ENCODE data around the gene DHFR2.
"Not testable (repeated sequence)": the region's sequence is repeated elsewhere in the genome, so short reads cannot be mapped to it uniquely, and the experiment has no call there.

Gene DHFR2

DNA sequence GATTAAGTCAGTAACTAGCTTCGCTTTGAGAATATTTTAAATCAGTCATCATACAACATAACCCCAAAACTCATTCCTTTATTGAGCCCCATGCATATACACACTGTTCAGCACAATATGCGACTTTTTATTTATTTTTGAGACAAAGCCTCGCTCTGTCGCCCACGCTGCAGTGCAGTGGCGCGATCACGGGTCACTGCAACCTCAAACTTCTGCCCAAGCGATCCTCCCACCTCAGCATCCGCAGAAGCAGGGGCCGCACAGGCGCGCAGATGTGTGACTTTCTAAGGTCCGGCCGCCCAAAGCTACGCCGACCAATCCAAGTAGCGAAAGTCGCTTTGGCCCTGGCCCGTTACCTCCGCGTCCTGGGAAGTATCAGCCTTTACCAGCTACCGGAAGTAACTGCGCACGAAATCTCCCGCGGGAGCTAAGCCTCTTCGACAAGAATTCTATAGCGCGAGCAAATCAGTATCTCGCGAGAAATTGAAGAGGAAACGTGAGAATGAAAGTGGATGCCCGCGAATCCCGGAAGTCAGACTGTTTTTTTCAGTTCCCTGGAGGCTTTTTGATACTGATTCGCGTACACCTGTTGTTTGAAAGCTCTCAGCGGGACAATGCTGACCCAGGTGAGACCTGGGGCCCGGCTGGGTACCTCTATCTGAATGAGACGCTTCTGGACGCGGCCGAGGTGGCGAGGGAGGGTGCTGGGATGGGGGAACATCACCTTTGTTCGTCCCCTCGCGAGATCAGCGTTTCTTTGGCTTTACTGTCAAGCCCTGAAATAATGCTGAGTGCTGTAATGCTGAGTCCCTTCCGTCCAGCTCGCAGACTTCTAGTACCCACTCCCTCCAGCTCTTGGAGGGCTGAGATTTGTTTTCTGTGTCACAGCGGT, at the start of gene DHFR2, which contains the start of gene NSUN3:
DHFR2 (minus strand) TSS at position 404 of the 892 bp plus-strand sequence. CDS start 1,405 bp downstream, outside the sequence.
NSUN3 (plus strand) TSS at position 549 of the 892 bp plus-strand sequence; CDS start at position 615, 66 bp downstream.
- H3K36me3 Mint-ChIP-seq (ENCODE audit: insufficient read depth) = peaks cover 21% of the 10 kb centered on the region
- peak within 1 kb of the TSS; percentile 99 for H3K27ac Mint-ChIP-seq (ENCODE audit: low read depth)
- H3K9me3 Mint-ChIP-seq = no peaks in the 10 kb centered on the region
- DNase-seq (ENCODE audit: low spot score in 2 of 2) (peak; percentile 78 to 79), ATAC-seq (replicated peaks; ENCODE audit: extremely low read depth, poor library complexity, severe bottlenecking) (peak; percentile 86)
- H3K4me1 Mint-ChIP-seq = peaks cover 44% of the 10 kb centered on the region
- peak within 1 kb of the TSS; percentile 96 for H3K4me3 Mint-ChIP-seq
- H3K27me3 Mint-ChIP-seq = no peaks in the 10 kb centered on the region

DNA sequence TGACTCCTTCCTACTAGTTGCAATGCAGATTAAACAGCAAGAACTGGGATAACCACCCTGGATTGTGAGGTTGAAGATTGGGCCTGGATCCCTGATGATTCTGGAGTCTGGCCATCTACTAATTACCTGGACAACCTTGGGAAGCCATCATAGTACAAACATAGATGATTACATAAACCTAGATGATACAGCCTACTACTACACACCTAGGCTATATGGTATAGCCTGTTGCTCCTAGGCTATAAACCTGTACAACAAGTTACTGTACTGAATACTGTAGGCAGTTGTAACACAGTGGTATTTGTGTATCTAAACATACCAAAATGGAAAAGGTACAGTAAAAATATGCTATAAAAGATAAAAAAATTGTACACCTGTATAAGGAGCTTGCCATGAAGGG, 48.1 kb upstream of the DHFR2 start:
- no peaks in the 10 kb centered on the region for H3K27me3 Mint-ChIP-seq

DNA sequence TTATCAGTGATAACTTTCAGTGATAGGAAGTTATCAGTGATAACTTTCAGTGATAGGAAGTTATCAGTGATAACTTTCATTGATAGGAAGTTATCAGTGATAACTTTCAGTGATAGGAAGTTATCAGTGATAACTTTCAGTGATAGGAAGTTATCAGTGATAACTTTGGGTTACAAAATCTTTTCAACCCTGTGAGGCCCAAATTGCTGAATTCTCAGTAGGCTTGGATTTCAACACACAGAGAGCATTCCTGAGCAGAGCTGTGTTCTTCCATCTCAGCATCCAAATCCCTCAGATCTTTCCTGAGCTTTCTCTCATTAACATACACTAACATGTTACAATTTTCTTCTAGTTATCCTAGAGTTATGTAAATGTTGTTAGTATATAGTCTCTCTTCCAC, 47.5 kb upstream of the DHFR2 start:
- not testable (repeated sequence) for H3K9me3 Mint-ChIP-seq; ATAC-seq (replicated peaks; ENCODE audit: extremely low read depth, poor library complexity, severe bottlenecking); H3K4me1 Mint-ChIP-seq; DNase-seq (ENCODE audit: low spot score in 2 of 2); H3K4me3 Mint-ChIP-seq; H3K27ac Mint-ChIP-seq (ENCODE audit: low read depth); H3K27me3 Mint-ChIP-seq
- H3K36me3 Mint-ChIP-seq (ENCODE audit: insufficient read depth) = peaks cover 13% of the 10 kb centered on the region

More for the DNA sequence above, 48.1 kb upstream of the DHFR2 start:
- Mint-ChIP-seq H3K9me3 (no peaks in the 10 kb centered on the region), H3K4me3 (no peak overlapping the region), H3K27ac (ENCODE audit: low read depth) (no peak overlapping the region), H3K4me1 (peaks cover 6% of the 10 kb centered on the region), H3K36me3 (ENCODE audit: insufficient read depth) (peaks cover 13% of the 10 kb centered on the region)
- ATAC-seq (replicated peaks; ENCODE audit: extremely low read depth, poor library complexity, severe bottlenecking) (no peak), DNase-seq (ENCODE audit: low spot score in 2 of 2) (no peak)

DNA sequence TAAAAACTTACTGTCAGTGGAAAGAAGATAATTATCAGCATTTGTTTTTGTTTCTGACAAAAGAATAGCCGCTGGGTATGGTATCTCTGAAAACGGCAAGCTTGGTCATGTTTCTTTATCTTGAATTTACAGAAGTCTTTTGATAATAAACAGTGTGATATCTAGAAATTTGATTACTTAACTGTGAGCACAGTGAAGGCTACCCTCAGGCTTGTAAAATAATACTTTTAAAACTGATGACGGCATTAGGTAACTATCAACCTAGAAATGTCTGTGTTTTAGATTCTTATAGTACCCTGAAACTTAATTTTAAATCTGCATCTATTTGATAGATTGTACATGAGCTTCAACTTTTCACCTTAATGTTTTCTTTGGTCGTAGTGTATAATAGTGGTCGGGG, 43.6 kb upstream of the DHFR2 start:
- ATAC-seq (replicated peaks; ENCODE audit: extremely low read depth, poor library complexity, severe bottlenecking) = no peak
- DNase-seq (ENCODE audit: low spot score in 2 of 2) = no peak
- Mint-ChIP-seq H3K9me3 (no peaks in the 10 kb centered on the region), H3K4me1 (no peaks in the 10 kb centered on the region), H3K27me3 (no peaks in the 10 kb centered on the region), H3K27ac (ENCODE audit: low read depth) (no peak overlapping the region), H3K36me3 (ENCODE audit: insufficient read depth) (peaks cover 10% of the 10 kb centered on the region), H3K4me3 (no peak overlapping the region)

DNA sequence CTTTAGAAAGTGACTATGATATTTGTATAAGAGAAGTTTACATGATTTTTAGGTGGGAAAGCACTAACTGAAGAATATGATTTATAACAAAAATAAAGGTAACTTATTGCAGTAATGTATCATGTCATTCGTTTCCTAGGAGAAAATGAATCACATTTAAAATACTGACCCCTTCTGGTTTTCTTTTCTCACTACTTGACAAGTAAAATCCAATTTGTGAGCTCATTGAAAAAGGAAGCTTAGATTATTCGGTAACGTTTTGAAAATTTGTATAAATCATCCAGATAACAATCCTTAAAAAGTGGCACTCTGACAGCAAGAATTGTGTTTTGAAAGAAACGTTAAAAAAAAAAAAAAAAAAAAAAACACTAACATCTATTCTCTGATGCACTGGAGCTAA, 39.1 kb upstream of the DHFR2 start:
- peaks cover 27% of the 10 kb centered on the region for H3K36me3 Mint-ChIP-seq (ENCODE audit: insufficient read depth)
- no peaks in the 10 kb centered on the region for H3K27me3 Mint-ChIP-seq
- DNase-seq (ENCODE audit: low spot score in 2 of 2) = no peak
- H3K9me3 Mint-ChIP-seq = no peaks in the 10 kb centered on the region
- no peak overlapping the region for H3K27ac Mint-ChIP-seq (ENCODE audit: low read depth)
- H3K4me3 Mint-ChIP-seq = no peak overlapping the region
- no peak for ATAC-seq (replicated peaks; ENCODE audit: extremely low read depth, poor library complexity, severe bottlenecking)
- peaks cover 4% of the 10 kb centered on the region for H3K4me1 Mint-ChIP-seq

DNA sequence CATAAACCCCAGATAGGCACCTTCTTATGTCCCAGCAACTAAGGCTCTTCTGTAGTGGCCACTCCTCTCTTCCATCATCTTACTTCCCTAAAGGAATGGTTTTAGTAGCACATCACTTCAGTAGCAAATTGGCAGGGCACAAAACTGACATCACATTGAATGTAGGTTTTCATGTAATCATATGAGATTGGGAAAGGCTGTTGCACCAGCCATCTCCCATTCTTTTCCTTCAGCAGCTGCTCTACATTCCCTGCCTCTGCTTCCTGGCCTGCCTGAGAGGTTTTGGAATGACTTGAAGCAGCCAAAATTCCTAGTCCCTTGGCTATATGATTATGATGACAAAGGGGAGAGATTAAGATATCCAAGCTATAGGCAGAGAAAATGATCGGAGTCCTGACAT, 36.6 kb upstream of the DHFR2 start:
- DNase-seq (ENCODE audit: low spot score in 2 of 2) = no peak
- H3K27ac Mint-ChIP-seq (ENCODE audit: low read depth) = no peak overlapping the region

DNA sequence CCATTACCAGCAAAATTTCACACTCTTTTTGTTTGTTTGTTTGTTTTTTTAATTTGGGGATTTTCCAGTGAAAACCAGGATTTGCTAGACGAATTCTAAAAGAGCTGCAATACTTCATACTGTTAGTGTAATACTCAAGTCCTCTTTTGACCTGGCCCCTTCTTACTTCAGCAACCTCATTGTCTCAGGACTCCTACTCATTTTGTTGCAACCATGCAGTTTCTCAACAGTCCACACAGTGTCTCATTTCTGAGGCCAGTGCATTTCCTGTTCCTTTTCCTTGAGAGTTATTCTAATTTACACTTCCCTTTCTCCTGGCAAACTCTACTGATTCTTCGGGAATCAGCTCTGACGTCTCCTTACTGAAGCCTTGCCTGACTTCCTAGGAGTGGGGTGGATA, 35.7 kb upstream of the DHFR2 start:
- Mint-ChIP-seq H3K27ac (ENCODE audit: low read depth) (no peak overlapping the region), H3K27me3 (no peaks in the 10 kb centered on the region), H3K9me3 (no peaks in the 10 kb centered on the region), H3K4me3 (no peak overlapping the region), H3K4me1 (peaks cover 4% of the 10 kb centered on the region), H3K36me3 (ENCODE audit: insufficient read depth) (peaks cover 36% of the 10 kb centered on the region)
- ATAC-seq (replicated peaks; ENCODE audit: extremely low read depth, poor library complexity, severe bottlenecking) = no peak
- DNase-seq (ENCODE audit: low spot score in 2 of 2) = no peak

More for the DNA sequence above, 36.6 kb upstream of the DHFR2 start:
- ATAC-seq (replicated peaks; ENCODE audit: extremely low read depth, poor library complexity, severe bottlenecking) = no peak
- Mint-ChIP-seq H3K4me3 (no peak overlapping the region), H3K4me1 (peaks cover 4% of the 10 kb centered on the region), H3K36me3 (ENCODE audit: insufficient read depth) (peaks cover 34% of the 10 kb centered on the region), H3K9me3 (no peaks in the 10 kb centered on the region), H3K27me3 (no peaks in the 10 kb centered on the region)

DNA sequence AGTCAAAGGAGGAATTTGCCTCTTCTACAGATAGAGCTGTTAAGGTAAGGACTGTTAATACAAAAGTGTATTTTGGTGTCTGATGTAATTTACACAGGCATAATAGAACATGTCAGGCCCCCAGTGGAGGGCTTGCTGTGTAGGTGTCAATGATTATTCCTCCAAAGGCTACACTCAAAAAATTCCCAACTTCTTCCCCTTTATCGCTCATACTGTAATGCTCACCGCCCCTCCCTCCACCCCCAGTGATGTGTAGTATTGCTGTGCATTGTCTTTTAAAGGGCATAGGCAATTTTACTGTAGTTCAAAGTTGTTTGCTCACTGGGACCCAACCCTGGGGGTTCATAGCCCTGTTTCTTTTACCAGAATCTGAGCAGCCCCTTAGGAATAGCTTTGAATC, 32.4 kb upstream of the DHFR2 start:
- no peak overlapping the region for H3K4me3 Mint-ChIP-seq
- peaks cover 40% of the 10 kb centered on the region for H3K36me3 Mint-ChIP-seq (ENCODE audit: insufficient read depth)
- ATAC-seq (replicated peaks; ENCODE audit: extremely low read depth, poor library complexity, severe bottlenecking) (no peak), DNase-seq (ENCODE audit: low spot score in 2 of 2) (no peak)
- H3K9me3 Mint-ChIP-seq = no peaks in the 10 kb centered on the region
- peaks cover 9% of the 10 kb centered on the region for H3K4me1 Mint-ChIP-seq
- H3K27me3 Mint-ChIP-seq = no peaks in the 10 kb centered on the region
- H3K27ac Mint-ChIP-seq (ENCODE audit: low read depth) = no peak overlapping the region

DNA sequence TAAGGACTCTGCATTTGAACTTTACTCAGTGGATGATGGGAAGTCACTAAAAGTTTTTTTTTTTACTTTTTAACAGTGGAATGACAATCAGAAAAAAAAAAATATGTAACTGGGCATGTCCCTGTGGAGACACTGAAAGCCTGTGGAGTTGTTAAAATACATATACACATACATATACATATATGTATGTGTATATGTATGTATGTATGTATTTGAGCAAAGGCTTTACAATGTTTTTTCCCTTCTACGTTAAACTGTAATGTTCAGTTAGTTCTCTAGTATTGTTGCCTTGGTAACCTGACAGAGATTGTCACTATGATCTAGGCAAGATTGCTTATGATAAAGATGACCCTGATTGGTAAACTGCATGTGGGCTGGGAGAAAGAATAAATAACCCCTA, 30.4 kb upstream of the DHFR2 start:
- DNase-seq (ENCODE audit: low spot score in 2 of 2) = no peak
- peaks cover 8% of the 10 kb centered on the region for H3K4me1 Mint-ChIP-seq
- no peak for ATAC-seq (replicated peaks; ENCODE audit: extremely low read depth, poor library complexity, severe bottlenecking)
- no peak overlapping the region for H3K4me3 Mint-ChIP-seq
- H3K27ac Mint-ChIP-seq (ENCODE audit: low read depth) = no peak overlapping the region
- peaks cover 30% of the 10 kb centered on the region for H3K36me3 Mint-ChIP-seq (ENCODE audit: insufficient read depth)
- H3K27me3 Mint-ChIP-seq = no peaks in the 10 kb centered on the region
- H3K9me3 Mint-ChIP-seq = no peaks in the 10 kb centered on the region

DNA sequence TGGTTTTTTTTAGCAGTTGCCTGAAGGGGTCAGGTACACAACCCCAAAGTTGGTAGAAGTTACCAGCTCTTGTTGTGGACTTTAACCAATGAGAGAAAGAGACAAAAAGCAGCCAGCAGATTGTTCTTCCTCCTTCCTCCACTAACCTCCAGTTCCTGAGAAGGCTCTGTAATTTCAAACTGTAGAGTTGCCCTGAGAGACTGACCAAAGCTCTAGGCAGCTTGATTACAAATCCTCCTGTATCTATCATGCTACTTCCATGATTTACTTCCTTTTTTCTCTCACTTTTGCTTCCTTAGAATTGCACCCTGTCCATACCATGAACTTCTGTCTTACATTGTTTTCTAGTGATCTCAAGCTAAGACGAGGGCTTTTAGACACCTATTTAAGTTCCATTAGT, 29.4 kb upstream of the DHFR2 start:
- H3K4me1 Mint-ChIP-seq = peaks cover 15% of the 10 kb centered on the region
- no peaks in the 10 kb centered on the region for H3K27me3 Mint-ChIP-seq
- peaks cover 24% of the 10 kb centered on the region for H3K36me3 Mint-ChIP-seq (ENCODE audit: insufficient read depth)
- no peak overlapping the region for H3K27ac Mint-ChIP-seq (ENCODE audit: low read depth)
- DNase-seq (ENCODE audit: low spot score in 2 of 2) = no peak
- no peak for ATAC-seq (replicated peaks; ENCODE audit: extremely low read depth, poor library complexity, severe bottlenecking)
- no peaks in the 10 kb centered on the region for H3K9me3 Mint-ChIP-seq
- H3K4me3 Mint-ChIP-seq = no peak overlapping the region

DNA sequence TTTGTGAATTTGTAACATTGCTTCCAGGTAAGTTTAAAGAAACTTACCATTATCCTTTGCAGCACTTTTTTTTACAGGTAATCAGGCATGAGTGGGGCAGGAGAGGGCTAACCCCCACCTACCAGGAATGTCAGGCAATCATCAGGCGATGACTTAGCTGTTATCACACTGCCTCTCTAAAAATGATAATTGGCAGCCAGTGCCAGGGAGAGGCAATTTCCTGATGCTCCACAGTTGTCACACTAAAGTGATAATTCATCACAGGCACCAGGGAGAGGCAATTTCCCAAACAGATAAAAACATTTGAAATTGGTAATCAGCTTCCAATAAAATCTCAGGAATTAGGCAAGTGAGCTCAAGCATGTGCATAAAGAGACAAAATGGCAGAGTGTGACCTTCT, 26.4 kb upstream of the DHFR2 start:
- Mint-ChIP-seq H3K27me3 (no peaks in the 10 kb centered on the region), H3K36me3 (ENCODE audit: insufficient read depth) (peaks cover 20% of the 10 kb centered on the region), H3K4me1 (peaks cover 15% of the 10 kb centered on the region), H3K4me3 (no peak overlapping the region), H3K27ac (ENCODE audit: low read depth) (no peak overlapping the region), H3K9me3 (no peaks in the 10 kb centered on the region)
- ATAC-seq (replicated peaks; ENCODE audit: extremely low read depth, poor library complexity, severe bottlenecking) (no peak), DNase-seq (ENCODE audit: low spot score in 2 of 2) (no peak)

DNA sequence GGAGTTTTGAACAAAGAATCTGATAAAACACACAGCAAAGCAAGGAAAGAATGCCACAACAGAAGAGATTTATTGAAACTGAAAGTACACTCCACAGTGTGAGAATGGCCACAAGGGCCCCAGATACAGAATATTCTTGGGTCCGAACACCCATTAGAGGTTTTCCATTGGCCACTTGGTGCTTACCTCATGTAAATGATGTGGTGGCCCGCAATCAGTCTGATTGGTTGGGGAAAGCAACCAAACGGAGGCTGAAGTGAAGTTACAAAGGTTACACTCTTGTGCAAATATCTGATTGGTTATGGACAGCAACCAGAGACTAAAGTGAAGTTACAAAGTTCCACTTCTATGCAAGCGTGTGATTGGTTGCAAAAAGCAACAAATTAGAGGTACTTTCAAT, 20.5 kb upstream of the DHFR2 start:
- Mint-ChIP-seq H3K4me3 (no peak overlapping the region), H3K4me1 (peaks cover 24% of the 10 kb centered on the region), H3K27ac (ENCODE audit: low read depth) (no peak overlapping the region), H3K36me3 (ENCODE audit: insufficient read depth) (peaks cover 13% of the 10 kb centered on the region), H3K9me3 (no peaks in the 10 kb centered on the region), H3K27me3 (no peaks in the 10 kb centered on the region)
- DNase-seq (ENCODE audit: low spot score in 2 of 2) = no peak
- ATAC-seq (replicated peaks; ENCODE audit: extremely low read depth, poor library complexity, severe bottlenecking) = no peak

DNA sequence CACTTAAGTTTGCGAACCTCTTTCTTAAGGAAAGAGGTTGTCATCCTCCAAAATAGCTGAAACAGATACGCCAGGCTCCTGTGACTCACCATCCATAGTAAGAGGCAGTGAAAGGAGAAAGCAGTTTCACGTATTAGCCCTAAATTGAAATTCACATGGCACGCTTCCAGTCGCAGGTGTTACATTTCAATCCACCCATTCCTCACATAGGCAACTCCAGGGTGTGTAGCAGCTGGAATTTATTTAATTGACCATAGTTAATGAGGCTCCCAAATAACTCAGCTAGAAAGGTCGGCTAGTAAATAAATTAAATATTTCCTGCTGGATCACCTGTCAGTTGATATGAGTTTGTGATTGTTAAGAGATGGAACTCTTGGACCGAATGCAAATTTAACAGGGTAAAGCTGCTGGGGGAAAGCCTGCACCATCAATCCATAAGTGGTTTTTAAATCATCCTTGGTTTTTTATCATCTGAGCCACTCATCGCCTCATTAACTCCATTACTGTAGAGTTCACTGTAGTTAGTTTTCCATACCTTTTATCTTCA, 19.7 kb upstream of the DHFR2 start:
- DNase-seq (ENCODE audit: low spot score in 2 of 2) (no peak), ATAC-seq (replicated peaks; ENCODE audit: extremely low read depth, poor library complexity, severe bottlenecking) (no peak)
- Mint-ChIP-seq H3K4me1 (peaks cover 24% of the 10 kb centered on the region), H3K27ac (ENCODE audit: low read depth) (peak overlapping the region; percentile 25), H3K4me3 (no peak overlapping the region), H3K27me3 (no peaks in the 10 kb centered on the region), H3K36me3 (ENCODE audit: insufficient read depth) (peaks cover 14% of the 10 kb centered on the region), H3K9me3 (no peaks in the 10 kb centered on the region)
